ENCODE results near the gene NR1H4.

The NR1H4 gene

DNA sequence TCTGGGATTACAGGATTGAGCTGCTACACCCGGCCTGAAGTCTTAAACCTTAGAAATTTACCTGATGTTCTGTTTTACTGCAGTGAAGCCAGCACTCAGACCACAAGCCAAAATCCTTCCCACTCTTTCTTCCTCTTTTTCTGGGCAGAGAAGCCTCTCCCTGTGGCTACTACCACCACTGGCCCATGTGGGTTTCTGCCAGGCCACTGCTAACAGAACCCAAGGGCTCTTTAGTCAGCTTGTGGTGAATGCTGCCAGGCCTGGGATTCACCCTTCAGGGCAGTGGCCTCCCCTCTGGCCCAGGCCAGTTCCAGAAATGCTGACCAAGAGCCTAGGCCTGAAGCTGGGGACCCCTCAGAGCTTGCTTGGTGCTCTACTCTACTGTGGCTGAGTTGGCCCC lies 135.1 kb downstream of the NR1H4 start:
- H3K4me1 ChIP-seq = no peaks in the 10 kb centered on the region
- TF ChIP-seq, protein P1, sequence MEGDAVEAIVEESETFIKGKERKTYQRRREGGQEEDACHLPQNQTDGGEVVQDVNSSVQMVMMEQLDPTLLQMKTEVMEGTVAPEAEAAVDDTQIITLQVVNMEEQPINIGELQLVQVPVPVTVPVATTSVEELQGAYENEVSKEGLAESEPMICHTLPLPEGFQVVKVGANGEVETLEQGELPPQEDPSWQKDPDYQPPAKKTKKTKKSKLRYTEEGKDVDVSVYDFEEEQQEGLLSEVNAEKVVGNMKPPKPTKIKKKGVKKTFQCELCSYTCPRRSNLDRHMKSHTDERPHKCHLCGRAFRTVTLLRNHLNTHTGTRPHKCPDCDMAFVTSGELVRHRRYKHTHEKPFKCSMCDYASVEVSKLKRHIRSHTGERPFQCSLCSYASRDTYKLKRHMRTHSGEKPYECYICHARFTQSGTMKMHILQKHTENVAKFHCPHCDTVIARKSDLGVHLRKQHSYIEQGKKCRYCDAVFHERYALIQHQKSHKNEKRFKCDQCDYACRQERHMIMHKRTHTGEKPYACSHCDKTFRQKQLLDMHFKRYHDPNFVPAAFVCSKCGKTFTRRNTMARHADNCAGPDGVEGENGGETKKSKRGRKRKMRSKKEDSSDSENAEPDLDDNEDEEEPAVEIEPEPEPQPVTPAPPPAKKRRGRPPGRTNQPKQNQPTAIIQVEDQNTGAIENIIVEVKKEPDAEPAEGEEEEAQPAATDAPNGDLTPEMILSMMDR (IDR thresholded peaks at IDR 0.05) = no peak
- no peak overlapping the region for H3K4me3 ChIP-seq
- H3K36me3 ChIP-seq = no peaks in the 10 kb centered on the region
- DNase-seq = peak in 1 of 2 donors; percentile 64
- H3K9me3 ChIP-seq = peaks cover 0 to 4% (median 0%) of the 10 kb centered on the region in 3 donors
- no peaks in the 10 kb centered on the region for H3K27me3 ChIP-seq
- no peak overlapping the region for H3K27ac ChIP-seq
- intact Hi-C loops (cut with DNase I; ENCODE audit: low total_unique reads) = no loop called here

DNA sequence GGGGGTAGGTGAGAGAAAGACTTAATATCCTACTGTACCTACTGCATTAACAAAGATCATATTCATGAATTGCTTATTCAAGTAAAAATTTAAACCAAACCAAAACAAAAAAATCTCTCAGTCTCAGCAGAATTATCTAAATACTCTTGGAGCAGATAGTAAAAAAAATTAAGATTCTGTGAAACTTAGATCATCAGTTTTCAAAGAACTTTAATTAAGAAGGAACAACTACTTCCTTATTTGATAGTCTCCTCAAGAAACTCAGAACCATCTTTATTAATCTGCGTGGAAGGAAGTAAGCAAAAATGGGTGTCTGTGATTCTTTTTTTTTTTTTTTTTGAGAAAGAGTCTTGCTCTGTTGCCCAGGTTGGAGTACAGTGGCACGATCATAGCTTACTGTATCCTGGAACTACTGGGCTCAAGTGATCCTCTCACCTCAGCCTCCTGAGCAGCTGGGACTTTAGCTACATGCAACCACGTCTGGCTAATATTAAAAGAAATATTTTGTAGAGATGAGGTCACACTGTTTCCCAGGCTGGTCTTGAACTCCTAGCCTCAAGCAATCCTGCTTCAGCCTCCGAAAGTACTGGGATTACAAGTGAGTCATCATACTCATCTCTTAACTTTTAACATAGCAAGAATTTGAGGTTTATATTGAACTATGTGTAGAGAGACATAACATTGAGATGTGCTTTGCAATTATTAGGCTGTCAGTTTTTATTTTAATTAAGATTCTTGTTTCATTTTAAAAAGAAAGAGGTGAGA lies 137.2 kb downstream of the NR1H4 start:
- intact Hi-C loops (cut with DNase I; ENCODE audit: low total_unique reads) = no loop called here
- Histone ChIP-seq H3K4me1 (no peaks in the 10 kb centered on the region), H3K27ac (no peak overlapping the region), H3K27me3 (no peaks in the 10 kb centered on the region), H3K4me3 (no peak overlapping the region), H3K36me3 (no peaks in the 10 kb centered on the region), H3K9me3 (peaks cover 0 to 4% (median 0%) of the 10 kb centered on the region in 3 donors)
- DNase-seq = no peak
- TF ChIP-seq, protein P1 (IDR thresholded peaks at IDR 0.05) = no peak

DNA sequence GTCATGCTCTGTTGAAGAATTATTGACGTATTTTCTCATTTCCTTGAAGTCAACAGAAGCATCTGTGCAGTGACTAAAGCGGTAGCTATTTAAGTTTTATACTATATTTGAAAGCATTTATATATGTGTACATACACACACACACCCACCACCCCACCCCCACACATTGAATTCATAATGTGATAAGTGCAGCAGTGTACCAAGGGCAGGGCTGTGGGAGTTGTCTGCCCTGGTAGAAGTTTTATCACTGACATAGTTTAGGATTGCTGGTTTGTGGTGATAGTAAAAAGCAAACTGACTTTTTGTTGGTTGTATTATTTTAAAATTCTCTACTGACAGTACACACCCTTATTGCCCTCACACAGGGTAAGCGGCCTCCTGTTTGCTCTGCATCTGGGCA lies 138.9 kb downstream of the NR1H4 start:
- Histone ChIP-seq H3K4me3 (no peak overlapping the region), H3K27ac (no peak overlapping the region), H3K36me3 (no peaks in the 10 kb centered on the region), H3K4me1 (no peaks in the 10 kb centered on the region), H3K27me3 (no peaks in the 10 kb centered on the region), H3K9me3 (no peaks in the 10 kb centered on the region)
- DNase-seq = no peak
- TF ChIP-seq, protein P1 (IDR thresholded peaks at IDR 0.05) = no peak
- intact Hi-C loops (cut with DNase I; ENCODE audit: low total_unique reads) = no loop called here
